Renal cortex interstitium (tissue), 11 donors: ENCODE measurements around the gene LMO7. TPM values are rescaled to one million over a fixed set of nuclear protein-coding genes. Genes with fewer than 3 reads are reported as not detected.
A peak's percentile ranks its signal among the peaks of the same experiment; 100 is the strongest.
"Not testable (repeated sequence)": the region's sequence is repeated elsewhere in the genome, so short reads cannot be mapped to it uniquely, and the experiment has no call there.

Experiments used
- DNase-seq, 11 donors: peaks; one replicate each; pipeline ENCODE4 v3.0.0-alpha.2; 2013; ENCODE audit warnings: low read depth in 9 of 11, low spot score in 4 of 11; ENCODE audit errors: extremely low read depth in 1 of 11
- polyA plus RNA-seq, 3 donors: library from polyadenylated mRNA; unstranded; fragments of 120-200 nt; gene quantifications; one replicate each; pipeline ENCODE4 v1.2.1, GENCODE V29; 2013; ENCODE audit not compliant: insufficient read length in 3 of 3

The LMO7 gene
- polyA plus RNA-seq, 3 donors = 75.1 to 110 (median 90.1) TPM

- no peak for DNase-seq
Observed at GRCh38 chr13:75717525-75717924, 81.4 kb downstream of the LMO7 start.

DNA sequence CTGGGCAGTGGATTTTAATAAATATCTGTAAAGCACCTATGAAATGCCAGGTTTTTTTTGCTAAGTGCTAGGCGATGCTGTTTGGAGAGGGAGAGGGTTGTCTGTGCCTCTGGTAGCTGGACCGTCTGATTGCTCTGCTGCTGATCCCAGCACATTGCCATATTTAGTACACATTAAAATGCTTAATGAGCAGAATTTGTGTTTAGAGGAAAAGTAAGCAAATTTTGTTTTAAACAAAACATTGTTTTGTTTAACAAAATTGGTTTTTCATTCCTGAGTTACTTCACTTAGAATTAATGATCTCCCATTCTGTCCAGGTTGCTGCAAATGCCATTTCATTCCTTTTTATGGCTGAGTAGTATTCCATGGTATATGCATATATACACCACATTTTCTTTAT is 85.2 kb downstream of the LMO7 start:
- no peak for DNase-seq

GRCh38 chr13:75723901-75724300 is 87.8 kb downstream of the LMO7 start:
- no peak for DNase-seq

GRCh38 chr13:75724752-75725517 is 88.8 kb downstream of the LMO7 start:
- DNase-seq = no peak

DNA sequence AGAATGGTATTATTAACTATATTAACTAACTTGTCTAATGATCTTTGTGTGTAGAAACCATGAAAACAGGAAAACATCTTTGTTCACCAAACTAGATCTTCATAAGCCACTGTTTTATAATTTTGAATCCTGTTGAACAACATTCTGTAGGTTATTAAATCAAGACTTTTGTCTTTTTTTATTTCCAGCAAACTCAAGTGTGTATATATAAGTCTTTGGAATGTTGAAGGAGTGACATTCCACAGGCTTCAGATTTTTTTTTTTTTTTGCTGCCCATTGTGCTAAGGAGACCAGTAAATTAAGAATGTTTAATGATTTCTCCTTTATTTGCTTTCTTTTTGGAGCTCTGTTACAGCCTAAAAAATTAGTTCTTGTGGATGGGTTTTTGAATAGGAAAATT is 89.6 kb downstream of the LMO7 start:
- peak in 1 of 11 donors; percentile 40 for DNase-seq

- DNase-seq = no peak
Observed at GRCh38 chr13:75726306-75726705, 90.2 kb downstream of the LMO7 start.

DNA sequence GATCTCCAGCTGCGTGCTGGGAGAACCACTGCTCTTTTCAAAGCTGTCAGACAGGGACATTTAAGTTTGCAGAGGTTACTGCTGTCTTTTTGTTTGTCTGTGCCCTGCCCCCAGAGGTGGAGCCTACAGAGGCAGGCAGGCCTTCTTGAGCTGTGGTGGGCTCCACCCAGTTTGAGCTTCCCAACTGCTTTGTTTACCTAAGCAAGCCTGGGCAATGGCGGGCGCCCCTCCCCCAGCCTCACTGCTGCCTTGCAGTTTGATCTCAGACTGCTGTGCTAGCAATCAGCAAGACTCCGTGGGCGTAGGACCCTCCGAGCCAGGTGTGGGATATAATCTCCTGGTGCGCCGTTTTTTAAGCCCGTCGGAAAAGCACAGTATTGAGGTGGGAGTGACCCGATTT is 97.0 kb downstream of the LMO7 start:
- not testable (repeated sequence) for DNase-seq

GRCh38 chr13:75736173-75736572 is 100.0 kb downstream of the LMO7 start:
- no peak for DNase-seq

- DNase-seq = no peak
Observed at GRCh38 chr13:75738841-75739240, 102.7 kb downstream of the LMO7 start.

DNA sequence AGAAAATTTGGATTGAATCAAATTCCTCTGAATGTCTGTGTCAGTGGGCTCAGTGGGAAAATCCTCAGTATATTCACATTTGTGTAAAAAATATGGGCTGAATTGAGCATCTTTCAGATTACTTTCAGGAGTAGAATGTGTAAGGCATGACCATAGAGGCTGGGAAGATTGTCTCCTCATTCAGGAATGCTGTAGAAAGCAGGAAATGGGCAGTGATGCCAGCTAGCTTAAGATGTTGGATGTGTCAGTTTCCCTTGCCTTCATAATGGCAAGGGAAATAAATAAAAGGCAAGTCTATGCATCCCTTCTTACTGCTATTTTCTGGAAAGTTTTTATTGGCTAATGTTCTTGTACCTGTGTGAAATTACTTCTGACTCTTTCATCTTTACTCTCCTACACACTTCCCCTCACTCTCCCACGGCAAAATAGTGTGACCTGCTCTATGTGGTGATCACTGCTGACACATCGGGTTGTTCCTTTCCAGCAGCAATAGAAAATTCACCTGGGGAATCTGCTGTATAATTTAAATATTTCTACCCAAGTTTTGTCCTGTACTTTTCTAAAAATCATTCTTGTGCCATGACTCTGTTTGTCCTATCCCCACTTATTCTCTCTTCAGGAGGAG is 103.2 kb downstream of the LMO7 start:
- DNase-seq = no peak

- DNase-seq = no peak
Observed at GRCh38 chr13:75740031-75740430, 103.9 kb downstream of the LMO7 start.

DNA sequence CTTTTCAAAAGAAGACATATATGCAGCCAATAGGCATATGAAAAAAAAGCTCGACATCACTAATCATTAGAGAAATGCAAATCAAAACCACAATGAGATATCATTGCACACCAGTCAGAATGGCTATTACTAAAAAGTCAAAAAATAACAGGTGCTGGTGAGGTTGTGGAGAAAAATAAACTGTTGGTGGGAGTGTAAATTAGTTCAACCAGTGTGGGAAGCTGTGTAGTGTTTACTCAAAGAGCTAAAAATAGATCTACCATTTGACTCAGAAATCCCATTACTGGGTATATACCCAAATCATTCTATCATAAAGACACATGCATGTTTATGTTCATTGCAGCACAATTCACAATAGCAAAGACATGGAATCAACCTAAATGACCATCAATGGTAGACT is 106.9 kb downstream of the LMO7 start:
- DNase-seq = not testable (repeated sequence)

GRCh38 chr13:75744127-75744526 is 108.0 kb downstream of the LMO7 start:
- no peak for DNase-seq

GRCh38 chr13:75745387-75745786 is 109.3 kb downstream of the LMO7 start:
- DNase-seq = no peak

DNA sequence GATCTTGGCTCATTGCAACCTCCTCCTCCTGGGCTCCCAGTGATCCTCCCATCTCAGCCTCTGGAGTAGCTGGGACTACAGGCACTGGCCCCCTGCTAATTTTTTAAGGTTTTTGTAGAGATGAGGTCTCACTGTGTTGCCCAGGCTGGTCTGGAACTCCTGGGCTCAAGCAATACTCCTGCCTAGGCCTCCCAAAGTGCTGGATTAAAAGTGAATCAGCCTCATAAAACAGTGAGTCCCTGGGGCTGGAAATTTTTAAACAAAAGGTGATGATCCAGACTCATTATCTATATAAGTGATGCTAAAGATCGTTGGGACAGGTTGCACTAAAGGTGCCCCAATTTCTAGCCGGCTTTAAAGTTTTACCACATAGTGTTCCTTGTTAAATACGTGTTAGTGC is 112.7 kb downstream of the LMO7 start:
- DNase-seq = no peak

GRCh38 chr13:75749407-75749806 is 113.3 kb downstream of the LMO7 start:
- DNase-seq = no peak

DNA sequence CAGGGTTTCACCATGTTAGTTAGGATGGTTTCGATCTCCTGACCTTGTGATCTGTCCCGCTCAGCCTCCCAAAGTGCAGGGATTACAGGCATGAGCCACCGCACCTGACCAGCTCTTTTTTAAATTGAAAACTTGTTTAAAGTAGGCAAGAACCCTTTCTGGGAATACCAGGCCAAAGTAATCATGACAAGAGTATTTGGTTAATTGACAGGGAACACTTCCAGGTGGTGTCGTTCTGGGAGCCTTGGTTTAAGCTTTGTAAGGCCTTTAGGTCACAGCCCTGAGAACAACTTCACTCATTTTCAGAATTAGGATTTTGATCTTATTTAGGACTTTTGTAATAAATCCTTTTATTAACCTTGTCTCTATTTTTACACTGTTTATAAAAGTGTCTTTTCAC is 115.2 kb downstream of the LMO7 start:
- DNase-seq = no peak

GRCh38 chr13:75752826-75753225 is 116.7 kb downstream of the LMO7 start:
- no peak for DNase-seq

DNA sequence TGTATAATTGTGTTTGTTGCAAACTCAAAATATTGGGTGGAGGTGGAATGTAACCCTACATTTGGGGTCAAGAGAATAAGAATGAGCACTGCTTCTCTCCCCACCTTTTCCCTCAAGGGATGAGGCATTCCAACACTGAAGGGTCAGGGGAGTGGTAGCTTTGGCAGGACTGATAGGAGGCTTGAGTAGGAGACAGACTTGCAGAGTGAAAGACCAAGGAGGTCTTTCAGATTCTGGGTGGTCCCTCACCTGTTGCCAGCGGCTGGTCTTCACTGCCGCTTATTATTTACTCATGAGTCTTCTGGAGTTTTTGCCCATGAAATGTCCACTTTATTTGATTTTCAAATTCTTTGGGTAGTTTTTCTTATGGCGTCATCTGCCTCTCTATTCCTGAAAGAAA is 118.8 kb downstream of the LMO7 start:
- no peak for DNase-seq

- no peak for DNase-seq
Observed at GRCh38 chr13:75757336-75757735, 121.2 kb downstream of the LMO7 start.

DNA sequence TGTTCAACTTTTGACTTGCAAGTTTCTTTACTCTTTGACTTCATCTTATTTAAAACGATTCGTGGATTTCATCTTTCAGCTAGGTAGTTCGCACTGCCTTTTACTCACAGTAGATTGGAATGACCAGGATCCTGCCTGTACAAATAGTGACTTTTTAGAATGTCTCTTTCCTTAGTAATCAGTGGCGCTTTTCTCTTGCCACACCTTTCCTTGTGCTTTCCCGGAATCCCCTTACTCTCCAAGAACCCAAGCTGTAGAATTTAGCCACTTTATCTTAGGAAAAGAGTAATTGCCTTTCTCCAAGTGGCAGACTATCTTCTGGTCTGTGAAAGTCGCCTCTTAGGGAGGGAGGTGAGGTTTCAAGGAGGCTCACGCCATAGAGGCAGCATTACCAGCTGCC is 123.4 kb downstream of the LMO7 start:
- DNase-seq = no peak
